ENCODE measurements around the gene QRICH1. TPM values are rescaled to one million over a fixed set of nuclear protein-coding genes. Genes with fewer than 3 reads are reported as not detected.

Gene QRICH1
- total RNA-seq, 1 donor from 2014 or later, result 77.5 TPM

- H3K36me3 Mint-ChIP-seq (ENCODE audit: low read depth), result peaks cover 31% of the 10 kb centered on the region
- no peaks in the 10 kb centered on the region for H3K4me1 Mint-ChIP-seq (ENCODE audit: low read depth)
- no peaks in the 10 kb centered on the region for H3K27me3 Mint-ChIP-seq (ENCODE audit: low read depth)
- no peak overlapping the region for H3K4me3 Mint-ChIP-seq (ENCODE audit: unreplicated experiment)
- no peaks in the 10 kb centered on the region for H3K9me3 Mint-ChIP-seq (ENCODE audit: low read depth)
- H3K27ac Mint-ChIP-seq (ENCODE audit: unreplicated experiment), result no peak overlapping the region
- no peak for DNase-seq (ENCODE audit: low spot score)
- no peak for TF ChIP-seq CTCF (IDR thresholded peaks at IDR 0.05)
Measured at GRCh38 chr3:48980295-48980694, 113.6 kb downstream of the QRICH1 start.

Small RNA genes lying within 50 kb of the gene (microRNA-seq; reads per million reads assigned to microRNA genes)
- 10,485 reads per million, percentile 94 among the genes with 10 or more reads in this experiment for gene MIR191 (ENCODE audit: borderline number of aligned reads)
- 2,990 reads per million, percentile 88 among the genes with 10 or more reads in this experiment for gene MIR425 (ENCODE audit: borderline number of aligned reads)
- gene MIR6890 (ENCODE audit: borderline number of aligned reads), result not detected

Other genes starting within 250 kb of the QRICH1 start
- 66.5 to 75.5 TPM (median 73.3 TPM) in 3 replicates for gene PRKAR2A, start 246.2 kb downstream of the QRICH1 start, total RNA-seq
- gene SLC25A20, start 195.2 kb downstream of the QRICH1 start, total RNA-seq, result 21.7 to 28.1 TPM (median 23.7 TPM) in 3 replicates
- gene ARIH2, start 175.2 kb downstream of the QRICH1 start, total RNA-seq, result 61.7 to 69.9 TPM (median 69.2 TPM) in 3 replicates
- gene P4HTM, start 103.8 kb downstream of the QRICH1 start, total RNA-seq, result 25.6 to 31.0 TPM (median 26.3 TPM) in 3 replicates
- 164 to 222 TPM (median 168 TPM) in 3 replicates for gene WDR6, start 86.7 kb downstream of the QRICH1 start, total RNA-seq
- gene DALRD3, start 75.5 kb downstream of the QRICH1 start, total RNA-seq, result 18.3 to 29.7 TPM (median 21.5 TPM) in 3 replicates
- gene NDUFAF3, start 72.0 kb downstream of the QRICH1 start, total RNA-seq, result 60.4 to 74.3 TPM (median 69.2 TPM) in 3 replicates
- 133 to 199 TPM (median 140 TPM) in 3 replicates for gene IMPDH2, start 64.7 kb downstream of the QRICH1 start, total RNA-seq
- 144 to 225 TPM (median 177 TPM) in 3 replicates for gene QARS1, start 10.7 kb upstream of the QRICH1 start, total RNA-seq
- gene USP19, start 26.8 kb upstream of the QRICH1 start, total RNA-seq, result 34.2 to 43.4 TPM (median 35.6 TPM) in 3 replicates
- 824 to 1,096 TPM (median 1,075 TPM) in 3 replicates for gene LAMB2, start 39.0 kb upstream of the QRICH1 start, total RNA-seq
- gene CCDC71, start 72.3 kb upstream of the QRICH1 start, total RNA-seq, result 18.1 to 19.4 TPM (median 18.7 TPM) in 3 replicates
- gene KLHDC8B, start 77.5 kb upstream of the QRICH1 start, total RNA-seq, result 15.6 to 40.8 TPM (median 35.1 TPM) in 3 replicates
- gene C3orf62, start 183.2 kb upstream of the QRICH1 start, total RNA-seq, result 4.6 to 7.3 TPM (median 6.9 TPM) in 3 replicates
- gene USP4, start 246.0 kb upstream of the QRICH1 start, total RNA-seq, result 31.6 to 41.0 TPM (median 31.9 TPM) in 3 replicates

Measured in chondrocyte (in vitro differentiated cells).